Lower leg skin (tissue), 4 donors: ENCODE measurements around the gene ACTRT2. TPM values are rescaled to one million over a fixed set of nuclear protein-coding genes. Genes with fewer than 3 reads are reported as not detected.
A peak's percentile ranks its signal among the peaks of the same experiment; 100 is the strongest.

Source experiments
- DNase-seq, 2 donors: peaks; one replicate each; pipeline ENCODE4 v3.0.0-alpha.2; 2019; ENCODE audit warnings: low spot score in 2 of 2
- H3K4me3 ChIP-seq: fragments of 200-600 bp; sonication (generic); 2 replicates; pipeline ENCODE4 v1.5.1; 2017; ENCODE audit warnings: mild to moderate bottlenecking, low read depth; ENCODE audit not compliant: poor library complexity, severe bottlenecking
- CTCF ChIP-seq, 3 donors: fragments of 450-650 bp; IDR thresholded peaks; one replicate each; pipeline ENCODE4 v1.5.1; 2016; ENCODE audit warnings: antibody characterized with exemption in 3 of 3, mild to moderate bottlenecking in 3 of 3, moderate library complexity in 2 of 3
- POLR2A ChIP-seq, 2 donors: fragments of 450-650 bp; IDR thresholded peaks; one replicate each; pipeline ENCODE4 v1.6.1; 2016 to 2017; ENCODE audit warnings: antibody characterized with exemption in 2 of 2, mild to moderate bottlenecking in 1 of 2, moderate library complexity in 1 of 2
- WGBS, 2 donors: methylation state at CpG; one replicate each; pipeline ENCODE4 v1.1.5; 2018; 5-methylcytosine and 5-hydroxymethylcytosine counted together
- intact Hi-C: fragments of 100-400 bp; cut with DNase I; formaldehyde crosslinking; loops from one replicate; pipeline ENCODE4 v1.15.0; 2023; ENCODE audit warnings: low total_unique reads
- total RNA-seq, 4 donors: library from RNA; depleted of rRNA; stranded (reverse); fragments of >200 nt; gene quantifications; one replicate each; pipeline ENCODE4 v1.1.0, GENCODE V29; 2016

Gene ACTRT2
- total RNA-seq, 4 donors from 2014 or later, result not detected

- peak in 1 of 2 donors; percentile 82 for DNase-seq
- 80 to 82% methylated on average over 24 to 27 of the region's 38 CpGs for WGBS, 2 donors
- intact Hi-C loops, result no loop called here
- H3K4me3 ChIP-seq, result no peak overlapping the region
- no peak for TF ChIP-seq POLR2A (IDR thresholded peaks at IDR 0.05)
- no peak for TF ChIP-seq CTCF (IDR thresholded peaks at IDR 0.05)
These were observed 41.8 kb upstream of the ACTRT2 start for GRCh38 chr1:2979191-2980072.

GRCh38 chr1:2980073-2980791 lies 41.0 kb upstream of the ACTRT2 start:
- TF ChIP-seq POLR2A (IDR thresholded peaks at IDR 0.05) (no peak), CTCF (IDR thresholded peaks at IDR 0.05) (no peak)
- 63 to 65% methylated on average over 19 to 25 of the region's 25 CpGs for WGBS, 2 donors
- no peak overlapping the region for H3K4me3 ChIP-seq
- peak in 1 of 2 donors; percentile 76 for DNase-seq
- intact Hi-C loops, result no loop called here

- no peak for TF ChIP-seq CTCF (IDR thresholded peaks at IDR 0.05)
- TF ChIP-seq POLR2A (IDR thresholded peaks at IDR 0.05), result no peak
- WGBS, 2 donors, result 64 to 67% methylated on average over 12 of the region's 12 CpGs
- peak in 1 of 2 donors; percentile 63 for DNase-seq
- H3K4me3 ChIP-seq, result no peak overlapping the region
- intact Hi-C loops, result no loop called here
These were observed 40.4 kb upstream of the ACTRT2 start for GRCh38 chr1:2980849-2981248.

- no peak for TF ChIP-seq POLR2A (IDR thresholded peaks at IDR 0.05)
- TF ChIP-seq CTCF (IDR thresholded peaks at IDR 0.05), result no peak
- peak in 1 of 2 donors; percentile 23 for DNase-seq
- intact Hi-C loops, result no loop called here
- WGBS, 2 donors, result 59 to 60% methylated on average over 7 of the region's 7 CpGs
- no peak overlapping the region for H3K4me3 ChIP-seq
These were observed 39.9 kb upstream of the ACTRT2 start for GRCh38 chr1:2981388-2981787.

GRCh38 chr1:2981981-2982614 lies 39.2 kb upstream of the ACTRT2 start:
- TF ChIP-seq POLR2A (IDR thresholded peaks at IDR 0.05) (no peak), CTCF (IDR thresholded peaks at IDR 0.05) (no peak)
- H3K4me3 ChIP-seq, result no peak overlapping the region
- intact Hi-C loops, result no loop called here
- WGBS, 2 donors, result 64 to 77% methylated on average over 19 of the region's 19 CpGs
- no peak for DNase-seq
